SK-N-DZ (cell line): ENCODE data around the gene SLC13A2.

Source experiments
- DNase-seq: peaks from one replicate; pipeline ENCODE4 v3.0.0-alpha.2; 2015; ENCODE audit warnings: low spot score

Gene SLC13A2

DNA sequence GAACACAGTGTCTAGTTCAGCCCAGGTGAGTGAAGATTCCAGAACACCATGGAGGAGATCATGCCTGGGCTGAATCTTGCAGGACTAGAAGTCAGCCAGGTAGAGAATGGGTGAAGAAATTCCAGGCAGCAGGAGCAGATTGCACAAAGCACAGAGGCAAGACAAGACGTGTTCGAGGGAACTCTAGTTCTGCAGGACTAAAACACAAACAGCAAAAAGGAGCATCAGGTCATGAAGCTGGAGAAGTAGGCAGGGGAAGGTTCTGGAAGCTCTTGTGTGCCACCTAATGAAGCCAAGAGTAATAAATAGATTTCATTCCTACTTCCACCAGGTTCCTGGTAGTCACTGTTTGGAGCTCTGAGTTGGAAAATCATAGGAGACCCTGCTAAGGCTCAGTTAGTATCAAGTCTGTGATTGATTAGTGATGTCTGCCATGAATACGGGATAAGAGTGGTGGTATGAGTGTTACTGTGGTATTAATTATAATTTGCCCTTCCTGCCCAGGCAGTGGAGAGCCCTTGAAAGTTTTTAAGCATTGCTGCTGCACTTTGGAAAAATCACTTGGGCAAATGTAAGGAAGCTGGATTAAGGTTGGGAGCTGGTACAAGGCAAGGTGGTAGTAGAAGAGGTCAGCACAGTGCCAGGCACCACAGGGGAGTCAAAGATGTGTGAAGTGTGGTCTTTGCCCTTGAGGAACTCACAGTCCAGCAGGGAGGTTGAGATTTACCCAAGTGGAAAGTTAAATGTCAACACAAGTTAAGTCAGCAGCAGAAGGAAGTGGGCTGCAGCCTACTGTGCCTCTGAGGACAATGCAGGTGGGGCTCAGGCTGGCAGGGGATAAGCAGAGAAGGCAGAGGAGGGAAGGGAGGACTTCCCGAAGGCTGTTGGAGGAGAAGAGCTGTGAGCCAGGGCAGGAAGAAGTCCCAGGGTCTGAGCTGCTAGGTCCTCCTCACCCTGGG lies 19.2 kb downstream of the SLC13A2 start:
- DNase-seq = no peak

DNA sequence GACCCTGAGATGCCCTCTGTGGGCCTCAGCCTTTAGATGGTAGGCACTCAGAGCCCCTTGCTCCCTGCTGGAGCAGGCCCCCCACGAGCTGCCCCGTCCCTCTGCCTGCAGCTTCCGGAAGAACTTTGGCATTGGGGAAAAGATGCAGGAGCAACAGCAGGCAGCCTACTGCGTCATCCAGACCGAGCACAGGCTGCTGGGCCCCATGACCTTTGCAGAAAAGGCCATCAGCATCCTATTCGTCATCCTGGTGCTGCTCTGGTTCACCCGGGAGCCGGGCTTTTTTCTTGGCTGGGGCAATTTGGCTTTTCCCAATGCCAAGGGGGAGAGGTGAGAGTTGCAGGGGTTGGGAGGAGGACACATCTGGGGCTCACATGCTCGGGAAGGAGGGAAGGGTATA lies 20.0 kb downstream of the SLC13A2 start:
- DNase-seq = no peak

DNA sequence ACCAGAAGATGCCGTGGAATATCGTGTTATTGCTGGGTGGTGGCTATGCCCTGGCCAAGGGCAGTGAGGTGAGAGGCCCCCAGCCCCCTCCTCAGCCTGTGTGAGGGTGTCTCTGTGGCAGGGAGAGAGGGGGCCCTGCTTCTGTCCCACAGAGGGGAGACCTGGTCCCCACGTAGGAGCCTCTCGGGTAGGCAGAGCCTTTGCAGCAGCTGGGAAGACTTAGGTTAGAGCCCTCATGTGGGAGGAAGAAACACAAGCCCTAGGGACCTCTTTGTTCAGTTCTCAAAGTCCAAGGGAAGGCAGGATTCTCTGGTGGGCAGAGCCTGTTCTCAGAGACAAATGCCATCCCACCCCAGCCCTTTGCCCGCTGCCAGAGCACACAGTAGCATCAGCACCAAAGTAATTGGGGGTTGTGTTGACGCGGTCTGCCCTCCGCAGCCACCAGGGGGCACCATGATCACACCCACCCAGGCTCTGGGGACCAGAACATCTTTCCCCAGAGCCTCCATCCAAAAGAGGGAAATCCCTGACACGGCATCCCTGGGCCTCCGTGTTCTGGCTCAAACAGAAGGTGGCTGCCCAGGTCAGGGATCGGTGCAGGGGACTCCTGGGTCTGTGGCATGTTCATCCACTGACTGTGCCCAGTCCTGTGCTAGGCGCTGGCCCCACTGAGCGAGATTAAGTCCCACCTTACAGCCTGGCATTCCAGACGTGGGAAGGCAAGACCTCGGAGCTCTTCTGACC lies 21.2 kb downstream of the SLC13A2 start:
- DNase-seq = peak; percentile 80

DNA sequence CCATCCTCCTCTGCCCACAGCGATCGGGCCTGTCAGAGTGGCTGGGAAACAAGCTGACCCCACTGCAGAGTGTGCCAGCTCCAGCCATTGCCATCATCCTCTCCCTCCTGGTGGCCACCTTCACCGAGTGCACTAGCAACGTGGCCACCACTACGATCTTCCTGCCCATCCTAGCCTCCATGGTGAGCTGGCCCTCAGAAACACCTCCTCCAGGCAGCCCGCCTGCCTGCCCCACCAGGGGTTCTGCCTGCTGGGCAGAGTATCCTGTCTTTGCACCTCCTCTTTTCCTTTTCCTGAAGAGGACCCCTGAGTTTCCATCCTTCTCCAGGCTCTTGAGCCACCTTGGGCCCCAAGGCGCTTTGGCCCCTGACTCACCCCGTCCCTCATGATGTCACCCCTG lies 22.2 kb downstream of the SLC13A2 start:
- no peak for DNase-seq

DNA sequence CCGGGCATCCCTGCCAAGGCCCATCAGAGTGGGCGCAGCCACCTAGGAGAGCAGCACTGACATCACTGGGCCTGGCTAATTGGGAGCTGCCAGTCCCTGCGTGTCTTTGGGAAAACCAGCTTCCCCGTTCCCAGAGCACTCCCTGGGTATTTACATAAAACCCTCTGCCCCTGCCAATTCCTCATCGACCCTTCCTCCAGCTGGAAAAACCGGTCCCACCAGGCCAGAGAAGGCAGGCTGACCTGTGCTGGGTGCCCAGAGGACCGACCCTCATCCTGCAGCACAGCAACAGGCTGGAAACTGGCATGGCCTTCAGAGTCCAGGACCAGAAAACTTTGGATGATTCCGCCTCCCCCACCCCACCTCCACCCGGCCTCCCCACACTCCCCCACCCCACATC lies 24.5 kb downstream of the SLC13A2 start:
- DNase-seq = no peak

DNA sequence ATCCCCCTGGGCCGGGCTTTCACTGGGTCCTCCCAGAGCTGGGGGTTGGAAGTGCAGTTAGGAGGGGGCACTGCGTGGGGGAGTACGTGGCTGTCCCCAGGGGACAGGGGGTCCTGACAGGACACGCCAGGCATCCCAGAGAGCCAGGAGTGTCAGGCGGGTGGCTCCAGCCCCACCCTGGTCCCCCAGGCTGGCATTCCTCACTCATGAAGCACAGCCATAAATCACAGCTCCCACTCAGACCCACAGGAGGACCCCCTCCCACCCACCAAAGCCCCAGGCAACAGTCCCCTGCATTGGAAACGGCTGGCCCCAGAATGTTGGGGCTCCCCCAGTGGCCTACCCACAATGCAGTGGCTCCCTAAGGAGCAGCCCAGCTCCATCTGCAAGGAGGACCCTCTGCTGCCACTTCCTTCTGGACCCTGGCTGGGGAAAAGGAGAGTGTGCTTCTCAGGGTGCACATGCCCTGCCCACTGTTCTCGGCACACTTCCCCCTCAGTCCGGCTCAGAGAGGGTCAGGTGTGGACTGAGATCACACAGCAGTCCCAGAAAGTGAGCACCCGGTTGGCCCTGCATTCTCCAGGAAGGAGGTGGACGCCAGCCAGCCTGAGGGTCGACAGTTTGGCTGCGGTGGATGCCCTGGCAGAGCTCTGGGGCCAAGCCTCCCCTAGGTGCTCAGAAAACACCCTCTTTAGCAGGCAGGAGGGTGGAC lies 25.4 kb downstream of the SLC13A2 start:
- DNase-seq = no peak

DNA sequence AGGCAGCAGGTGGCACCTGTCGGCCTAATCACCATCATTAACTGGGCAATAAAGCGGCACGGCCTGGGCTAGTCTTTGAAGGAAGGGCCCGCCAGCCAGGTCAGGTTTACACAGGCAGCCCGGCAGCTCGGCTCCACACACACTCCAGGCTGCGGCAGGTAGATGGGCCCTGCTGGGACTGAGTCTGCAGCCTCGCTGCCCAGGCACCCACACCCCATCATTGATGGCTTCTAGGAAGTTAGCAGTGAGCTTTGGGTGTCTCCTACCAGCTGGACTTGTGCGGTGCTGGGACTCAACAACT lies 25.9 kb downstream of the SLC13A2 start:
- no peak for DNase-seq

DNA sequence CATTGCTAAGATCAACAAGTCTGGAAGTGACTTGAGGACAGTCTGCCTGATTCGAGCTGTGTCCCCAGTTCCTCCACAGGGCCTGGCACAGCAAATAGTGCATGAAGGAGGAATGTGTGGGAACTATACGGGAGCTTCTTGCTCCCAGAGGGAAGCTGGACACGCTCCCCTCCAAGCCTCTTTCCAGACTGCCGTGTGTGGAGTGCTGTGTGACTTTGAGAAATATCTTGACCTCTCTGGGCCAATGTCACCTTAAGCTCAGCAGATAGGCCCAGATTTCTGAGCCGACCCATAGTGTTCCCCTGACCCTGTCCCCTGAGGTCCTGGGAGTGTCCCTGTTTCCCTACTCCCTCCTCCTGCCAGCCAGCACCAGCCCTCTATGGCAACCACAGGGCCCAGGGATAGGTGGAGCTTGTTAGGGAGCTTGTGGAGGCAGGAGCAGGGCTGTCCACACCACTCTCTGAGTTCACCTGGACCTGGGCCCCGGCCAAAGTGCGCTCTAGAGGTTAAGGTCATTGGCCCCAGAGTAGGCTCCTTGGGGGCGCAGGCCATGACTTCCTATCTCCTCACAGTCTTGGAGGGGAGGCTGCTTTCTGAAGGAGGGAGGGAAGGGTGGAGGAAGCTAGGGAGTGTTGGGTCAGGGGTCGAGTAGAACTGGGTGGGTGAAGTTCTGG lies 26.4 kb downstream of the SLC13A2 start:
- no peak for DNase-seq

DNA sequence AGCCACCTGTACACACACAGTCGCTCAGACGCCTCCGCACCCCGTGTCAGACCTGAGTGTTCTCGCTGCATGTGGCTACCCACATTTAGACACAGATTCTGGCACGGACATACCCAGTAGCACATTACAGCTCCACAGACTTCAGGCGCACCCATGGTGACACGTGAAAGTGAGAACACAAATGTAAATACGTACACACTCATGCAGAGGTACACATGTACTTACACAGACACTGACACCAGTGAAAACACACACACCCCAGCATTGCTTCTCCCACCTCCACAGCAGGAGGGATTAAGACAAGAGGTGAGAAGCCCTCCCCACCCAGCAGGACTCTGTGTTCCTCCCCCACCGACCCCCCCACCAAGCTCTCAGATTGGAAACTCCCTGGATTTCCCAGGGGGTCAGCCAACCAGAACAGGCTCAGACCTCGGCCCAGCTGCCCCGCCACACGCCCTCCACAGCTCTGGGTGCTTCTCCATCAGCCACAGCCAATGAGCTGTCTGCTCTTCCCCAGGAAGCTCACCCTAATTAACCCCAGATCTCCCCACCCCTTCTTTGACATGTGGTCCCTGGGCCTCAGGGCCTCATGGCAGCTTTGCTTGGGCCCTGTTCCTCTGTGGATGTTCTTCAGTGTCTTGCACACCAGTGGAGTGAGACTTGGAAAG lies 27.4 kb downstream of the SLC13A2 start:
- peak; percentile 79 for DNase-seq

DNA sequence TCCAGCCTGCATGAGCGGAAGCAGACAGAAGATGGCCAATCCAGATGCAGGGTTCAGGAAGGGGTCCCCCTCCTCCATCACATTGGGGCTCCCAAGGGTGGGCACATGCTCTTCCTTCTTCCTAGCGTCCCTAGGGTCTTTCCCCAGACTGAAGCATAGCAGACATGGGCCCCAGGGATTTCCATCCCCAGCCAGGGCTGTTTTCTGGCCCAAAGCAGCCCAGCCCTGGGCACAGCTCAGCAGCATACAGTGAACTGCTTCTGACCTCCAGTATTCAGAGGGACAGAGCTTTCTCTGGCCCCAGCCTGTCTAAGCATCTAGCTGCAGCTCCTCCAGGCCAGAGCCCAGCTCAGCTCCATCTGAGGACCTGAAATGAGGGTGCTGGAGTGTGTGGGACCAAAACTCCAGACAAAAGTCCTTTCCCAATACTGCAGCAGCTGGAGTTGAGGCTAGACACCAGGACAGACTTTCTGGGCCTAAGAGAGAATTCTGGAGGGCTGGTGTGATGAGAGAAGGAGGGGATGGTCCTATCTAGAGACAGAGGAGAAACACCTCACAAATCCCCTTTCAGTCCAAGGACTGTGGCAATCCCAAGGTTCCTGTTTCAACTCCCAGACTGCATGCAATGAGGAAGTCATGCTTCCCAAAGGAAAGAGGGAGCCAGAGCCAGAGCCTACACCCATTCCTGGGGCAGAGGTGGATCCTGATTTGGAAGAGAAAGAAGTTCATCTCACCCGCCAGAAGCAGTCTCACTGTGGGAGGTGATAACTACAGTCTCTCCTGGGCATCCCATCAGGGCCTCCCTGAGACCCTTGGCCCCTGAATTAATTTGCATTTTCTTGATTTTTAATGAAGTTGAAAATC lies 28.2 kb downstream of the SLC13A2 start:
- no peak for DNase-seq

DNA sequence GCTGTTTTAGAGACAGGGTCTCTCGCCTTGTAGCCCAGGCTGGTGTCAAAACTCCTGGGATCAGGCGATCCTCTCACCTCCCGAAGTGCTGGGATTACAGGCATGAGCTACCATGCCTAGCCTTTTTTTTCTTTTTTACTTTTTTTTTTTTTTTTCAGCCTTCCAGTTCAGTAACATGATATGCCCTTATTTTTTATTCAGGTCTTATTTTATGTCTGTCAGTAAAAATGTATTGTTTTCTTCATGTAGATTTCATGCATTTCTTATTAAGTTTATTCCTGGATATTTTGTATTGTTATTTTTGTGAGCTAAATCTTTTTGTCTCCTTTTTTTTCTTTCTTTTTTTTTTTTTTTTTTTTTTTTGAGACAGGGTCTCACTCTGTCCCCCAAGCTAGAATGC lies 30.0 kb downstream of the SLC13A2 start:
- no peak for DNase-seq

DNA sequence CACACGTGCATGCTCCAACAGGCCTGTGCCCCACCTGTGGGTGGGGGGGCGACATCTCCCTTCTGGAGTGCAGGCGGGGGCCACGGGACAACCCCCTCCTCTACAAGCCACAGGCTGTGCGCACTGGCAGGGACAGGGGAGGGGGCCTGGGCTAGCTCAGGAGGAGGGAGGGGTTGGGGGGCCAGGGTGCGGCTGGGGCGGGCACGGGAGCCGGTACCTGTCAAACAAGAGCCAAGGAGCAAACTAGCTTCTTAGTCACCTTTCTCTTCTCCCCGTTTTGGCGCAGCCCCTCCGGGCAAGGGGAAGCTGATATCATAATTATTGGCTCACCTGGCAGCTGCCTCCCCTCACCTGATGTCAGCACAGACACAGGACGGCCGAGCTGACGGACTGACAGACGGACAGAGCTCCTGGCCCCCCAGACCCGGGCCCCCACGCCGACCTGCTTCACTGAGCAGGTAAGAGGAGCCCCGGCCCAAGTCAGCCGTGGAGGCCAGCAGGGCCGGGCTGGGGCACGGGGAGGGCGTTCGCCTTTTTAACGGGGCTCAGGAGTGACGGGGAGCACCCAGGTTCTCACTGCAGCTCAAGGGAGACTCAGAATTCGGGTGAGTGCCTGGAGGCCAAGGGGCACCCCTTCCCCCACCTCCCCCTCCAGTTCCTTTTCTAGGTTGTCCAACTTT lies 32.7 kb downstream of the SLC13A2 start, which contains the start of gene FOXN1:
TSS of gene FOXN1 (plus strand) at position 363 of the 680 bp plus-strand sequence. CDS start 17,622 bp downstream, outside the sequence.
- DNase-seq = no peak

DNA sequence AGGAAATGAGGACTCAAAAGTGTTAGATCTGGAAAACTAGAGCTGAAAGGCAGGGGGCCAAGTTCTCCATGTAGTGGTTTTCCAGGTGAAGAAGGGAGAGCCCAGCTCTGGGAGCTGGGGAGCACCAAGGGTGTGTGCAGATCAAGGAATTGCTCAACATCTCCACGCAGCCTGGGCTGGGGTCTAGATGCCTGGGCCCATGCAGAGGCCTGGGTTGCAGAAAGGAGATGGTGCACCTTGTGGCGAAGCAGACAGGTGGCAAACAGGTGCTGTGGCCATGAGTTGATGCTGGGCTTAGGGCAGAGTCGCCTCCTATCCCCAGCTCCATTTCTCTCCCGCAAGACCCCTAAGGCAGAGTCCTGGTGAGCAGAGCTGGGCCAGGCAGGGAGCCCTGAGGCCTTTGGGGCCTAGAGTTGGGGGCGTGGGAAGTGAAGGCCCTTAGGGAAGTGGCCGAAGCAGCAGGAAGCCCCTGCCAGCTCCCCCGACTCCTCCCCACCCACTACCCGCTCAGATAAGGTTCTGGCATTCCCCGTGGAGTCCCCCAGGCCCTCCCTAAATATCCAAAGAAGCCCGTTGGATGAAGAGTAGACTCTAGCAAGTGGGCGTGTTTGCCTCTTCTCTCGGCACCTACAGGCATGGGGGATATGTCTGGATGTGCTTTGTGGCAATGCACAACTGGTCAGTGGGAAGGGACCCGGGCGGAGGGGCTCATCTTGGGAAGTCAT lies 33.5 kb downstream of the SLC13A2 start:
- no peak for DNase-seq

DNA sequence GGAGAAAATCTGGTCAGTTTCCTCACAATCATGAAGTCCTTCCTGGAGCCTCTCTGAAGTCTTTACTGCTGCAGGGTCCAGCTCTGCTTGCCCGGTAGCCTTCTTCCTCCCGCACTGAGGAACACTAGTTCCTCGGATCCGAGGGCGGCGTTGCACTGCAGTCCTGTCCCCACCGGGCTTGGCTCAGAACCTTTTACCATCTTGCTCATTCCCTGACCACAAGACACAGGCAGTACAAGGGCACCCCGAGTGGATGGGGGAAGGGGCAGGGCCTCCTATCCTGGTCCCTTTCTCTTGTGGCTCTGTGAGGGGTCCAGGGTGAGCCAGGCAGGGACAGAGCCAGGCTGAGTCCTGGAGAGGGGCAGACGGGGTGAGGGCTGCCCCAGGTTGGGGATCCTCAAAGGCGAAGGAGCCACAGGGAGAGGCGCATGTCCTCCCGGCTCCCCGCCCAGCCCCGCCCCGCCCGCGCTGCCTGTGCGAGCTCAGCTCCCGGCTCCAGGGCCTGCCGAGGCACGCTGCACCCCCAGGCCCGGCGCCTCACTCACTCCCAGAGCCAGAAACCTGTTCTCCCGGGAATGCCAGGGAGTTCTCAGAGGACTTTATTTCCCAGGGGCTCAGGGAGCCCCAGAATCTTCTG lies 34.2 kb downstream of the SLC13A2 start:
- DNase-seq = no peak

DNA sequence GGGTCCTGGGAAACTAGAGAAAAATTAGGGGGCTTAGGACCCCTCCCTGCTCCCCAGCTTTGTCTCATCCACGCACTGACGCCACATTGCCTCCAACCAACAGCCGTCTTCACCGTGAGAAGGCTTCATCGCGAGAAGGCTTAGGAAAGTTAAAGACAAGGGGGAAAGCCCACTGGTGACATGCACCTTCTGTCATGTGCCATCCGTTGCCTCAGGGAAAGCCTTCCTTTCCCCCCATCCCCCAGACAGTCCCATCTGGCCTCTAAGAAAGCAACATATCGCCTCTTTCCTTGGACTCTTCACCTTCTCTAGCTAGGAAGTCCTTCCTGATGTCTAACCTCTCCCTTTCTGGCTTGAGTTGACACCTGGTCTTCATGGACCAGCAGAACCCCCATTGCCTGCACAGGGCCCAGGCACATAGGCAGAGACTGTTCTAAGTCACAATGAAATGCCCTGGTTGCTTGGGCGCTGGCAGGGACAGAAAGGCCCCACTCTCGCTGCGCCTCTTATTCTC lies 34.8 kb downstream of the SLC13A2 start:
- DNase-seq = no peak

DNA sequence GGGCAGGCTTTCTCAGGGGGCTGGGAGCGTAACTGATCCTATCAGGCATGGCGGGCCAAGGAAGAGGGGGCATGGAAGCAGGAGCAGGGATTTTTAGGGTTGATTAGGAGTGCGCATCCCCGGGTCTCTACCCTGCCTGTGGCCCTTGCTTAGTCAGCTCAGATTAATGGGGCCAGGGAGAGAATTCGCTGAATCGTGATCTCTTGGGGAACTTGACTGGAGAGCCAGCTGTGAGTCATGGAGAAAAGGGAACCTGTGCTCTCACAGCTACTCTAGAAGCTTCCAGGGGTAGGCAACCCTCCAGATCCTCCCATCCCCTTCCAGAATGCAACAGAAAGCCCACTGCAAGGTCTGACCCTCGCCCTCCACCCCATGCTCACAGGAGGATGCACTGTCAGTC lies 36.3 kb downstream of the SLC13A2 start:
- DNase-seq = no peak

DNA sequence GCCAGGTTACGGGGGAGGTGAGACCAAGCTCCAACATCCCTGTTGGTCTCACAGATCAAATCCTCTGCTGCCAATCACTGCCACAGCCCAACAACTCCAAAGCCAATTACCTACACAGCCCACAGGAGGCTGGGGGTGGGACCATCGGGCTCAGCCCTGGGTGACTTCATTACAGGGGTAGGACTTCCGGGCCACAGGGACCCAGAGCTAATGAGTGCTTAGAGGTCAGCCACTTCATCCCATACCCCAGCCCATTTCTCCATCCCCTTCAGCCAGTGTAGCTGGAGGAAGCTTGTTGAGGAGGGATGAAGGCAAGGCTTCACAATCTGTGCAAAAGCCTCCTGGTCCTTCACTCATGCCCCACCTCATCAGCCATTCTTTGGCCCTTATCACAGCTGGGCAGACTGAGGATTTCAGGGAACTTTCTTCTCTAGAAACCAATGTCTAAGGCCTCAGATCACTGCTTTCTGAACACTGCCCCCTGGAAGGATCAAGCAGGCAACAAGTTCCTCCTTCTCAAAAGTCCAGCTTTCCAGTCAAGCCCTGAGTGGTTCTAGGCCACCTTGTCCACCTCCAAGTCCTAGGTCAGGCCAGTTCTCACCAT lies 38.5 kb downstream of the SLC13A2 start:
- no peak for DNase-seq

DNA sequence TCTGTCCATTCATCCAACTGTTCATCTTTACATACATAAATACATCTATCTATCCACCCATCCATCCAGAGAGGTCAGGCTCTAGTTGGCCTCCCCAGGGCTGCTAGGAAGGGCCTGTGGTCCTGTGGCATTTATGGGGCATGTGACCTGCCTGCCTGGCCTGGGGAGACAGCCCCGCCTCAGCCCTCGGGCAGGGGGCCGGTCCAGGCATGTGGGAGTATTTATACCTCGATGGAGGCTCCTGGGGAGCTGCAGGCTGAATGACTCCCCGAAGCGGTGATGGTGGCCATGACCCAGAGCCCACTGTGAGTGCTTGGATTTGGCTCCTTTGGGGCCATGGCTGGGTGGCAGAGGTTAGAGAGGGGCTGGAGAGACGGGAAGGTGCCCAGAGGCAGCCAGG lies 40.0 kb downstream of the SLC13A2 start:
- DNase-seq = no peak
